HepG2 (cell line): ENCODE results near the gene GRID1. TPM values are rescaled to one million over a fixed set of nuclear protein-coding genes. Genes with fewer than 3 reads are reported as not detected.

Experiments
- ATAC-seq: fragments of 200-7000 bp; cut with Tn5 transposase; 3 replicates; pipeline ENCODE4 v1.9.1; 2020; ENCODE audit warnings: mild to moderate bottlenecking, moderate library complexity
- BruUV-seq: library from RNA; stranded (reverse); fragments of 400-500 nt; replicated peaks from 2 replicates; lab custom pipeline; 2021; lab: Mats Ljungman, UMichigan
- CTCF ChIA-PET: fragments of 300-600 bp; formaldehyde crosslinking; extraction: SDS; loops from one replicate; lab custom pipeline; 2021; ENCODE audit warnings: low total read pairs, inconsistent platforms, low intra/inter-chr PET ratio; lab: Yijun Ruan, JAX
- POLR2A ChIA-PET: fragments of 350-600 bp; sonication (Branson Sonifier 250); formaldehyde crosslinking; loops from one replicate; lab custom pipeline; 2020; ENCODE audit warnings: antibody characterized with exemption, inconsistent platforms; lab: Yijun Ruan, JAX
- DNase-seq: peaks from one replicate; pipeline ENCODE4 v3.0.0-alpha.2; 2015; ENCODE audit warnings: low spot score
- FAIRE-seq: peaks from 3 replicates; lab custom pipeline; 2011; peaks lifted over from hg19 to GRCh38; lab: Jason Lieb, UNC
- H2AFZ ChIP-seq: one replicate; pipeline ENCODE4 v1.6.1; 2011; ENCODE audit warnings: low read length, inconsistent platforms
- H3K27ac ChIP-seq: fragments of 300-600 bp; 3 replicates; pipeline ENCODE4 v1.8.0; 2011; ENCODE audit warnings: mixed run types, mild to moderate bottlenecking, mixed read lengths, low read length, inconsistent platforms; ENCODE audit not compliant: insufficient read depth; ENCODE audit errors: extremely low read length
- H3K27me3 ChIP-seq, 2 experiments: fragments of 200-600 bp in 1 of 2; 2 replicates in 1 of 2; 3 replicates in 1 of 2; pipeline versions ENCODE4 v1.6.0 to v1.8.0; 2011; ENCODE audit warnings: low read length in 2 of 2, mild to moderate bottlenecking in 2 of 2, moderate library complexity in 2 of 2, inconsistent platforms in 1 of 2; ENCODE audit not compliant: insufficient read depth in 2 of 2, control insufficient read depth in 1 of 2
- H3K36me3 ChIP-seq, 2 experiments: fragments of 200-600 bp in 1 of 2; replicated peaks in 1 of 2; 2 replicates in 1 of 2; 3 replicates in 1 of 2; pipeline versions ENCODE4 v1.5.1 to v1.8.0; 2011; ENCODE audit warnings: low read length in 2 of 2, inconsistent platforms in 1 of 2; ENCODE audit not compliant: insufficient read depth in 2 of 2, control insufficient read depth in 1 of 2
- H3K4me1 ChIP-seq: 2 replicates; pipeline ENCODE4 v1.5.1; 2012; ENCODE audit warnings: low read length, inconsistent platforms; ENCODE audit not compliant: insufficient read depth
- H3K4me2 ChIP-seq: 2 replicates; pipeline ENCODE4 v1.6.0; 2011; ENCODE audit warnings: low read depth, low read length, inconsistent platforms
- H3K4me3 ChIP-seq, 3 experiments: fragments of 200-600 bp in 1 of 3; sonication (generic), shearing (Covaris generic) in 1 of 3; replicated peaks in 1 of 3; 2 replicates each; pipeline ENCODE4 v1.5.1; 2011 to 2016; ENCODE audit warnings: low read length in 3 of 3, inconsistent platforms in 2 of 3, low read depth in 2 of 3, mild to moderate bottlenecking in 2 of 3, control low read depth in 1 of 3, mixed read lengths in 1 of 3; ENCODE audit not compliant: insufficient read depth in 1 of 3
- H3K79me2 ChIP-seq: one replicate; pipeline ENCODE4 v1.6.1; 2011; ENCODE audit warnings: low read length, inconsistent platforms; ENCODE audit not compliant: insufficient read depth
- H3K9ac ChIP-seq: 2 replicates; pipeline ENCODE4 v1.6.0; 2011; ENCODE audit warnings: mild to moderate bottlenecking, low read depth, low read length, inconsistent platforms; ENCODE audit not compliant: insufficient read depth
- H3K9me3 ChIP-seq: 2 replicates; pipeline ENCODE4 v1.5.1; 2012; ENCODE audit warnings: mild to moderate bottlenecking, low read length
- H4K20me1 ChIP-seq: 2 replicates; pipeline ENCODE4 v1.6.0; 2011; ENCODE audit warnings: inconsistent platforms, mild to moderate bottlenecking, low read length, moderate library complexity; ENCODE audit not compliant: insufficient read depth
- KLF12 ChIP-seq: sonication (generic); formaldehyde crosslinking; IDR thresholded peaks from 2 replicates; pipeline ENCODE4 v1.4.0; 2020; ENCODE audit warnings: missing genetic modification reagents, borderline replicate concordance
- NR2F6 ChIP-seq, 2 experiments: IDR thresholded peaks; 2 replicates each; pipeline ENCODE4 v1.6.1; 2016; ENCODE audit warnings: antibody characterized with exemption in 1 of 2, mild to moderate bottlenecking in 1 of 2
- WGBS: methylation state at CpG from one replicate; pipeline ENCODE4 v1.1.6; 2017; ENCODE audit warnings: low lambda C conversion rate; 5-methylcytosine and 5-hydroxymethylcytosine counted together
- in situ Hi-C: cut with HindIII; loops from 2 replicates; pipeline ENCODE4 v1.10.0; 2017; ENCODE audit warnings: low pct_unique_long_range_greater_than_20kb; ENCODE audit not compliant: extremely low pct_ligation_motif_present
- intact Hi-C: fragments of 100-400 bp; cut with micrococcal nuclease; formaldehyde crosslinking; loops from one replicate; pipeline ENCODE4 v1.10.0; 2022; ENCODE audit not compliant: unreplicated experiment
- polyA plus RNA-seq, 8 experiments: library from polyadenylated mRNA; depleted of rRNA in 3 of 8; stranded (reverse) in 7 of 8; unstranded in 1 of 8; fragments of >200 nt; fragmentation: Illumina TruSeq in 4 of 8; extraction: Trizol in 4 of 8; gene quantifications; 2 replicates each; pipeline versions ENCODE4 v1.2.1 to v1.2.3, GENCODE V29; 2011 to 2016; ENCODE audit warnings: low read depth in 4 of 8, missing spikeins in 1 of 8, mixed read lengths in 1 of 8; ENCODE audit not compliant: insufficient read depth in 1 of 8
- total RNA-seq, 5 experiments: library from RNA; depleted of rRNA; stranded (reverse); fragments of >200 nt; fragmentation: Illumina TruSeq; extraction: Trizol; gene quantifications; 2 replicates each; pipeline ENCODE4 v1.2.3, GENCODE V29; 2016; ENCODE audit warnings: low read depth in 1 of 5
- TF ChIP-seq, protein P1 (sequence below): sonication (generic); formaldehyde crosslinking; IDR thresholded peaks from 2 replicates; pipeline ENCODE4 v1.5.1; 2020; ENCODE audit warnings: missing genetic modification reagents, mild to moderate bottlenecking, borderline replicate concordance
- TF ChIP-seq, protein P2 (sequence below): sonication (generic); formaldehyde crosslinking; IDR thresholded peaks from 2 replicates; pipeline ENCODE4 v1.5.0; 2020; ENCODE audit warnings: mild to moderate bottlenecking, missing genetic modification reagents
- TF ChIP-seq, protein P3 (sequence below), 2 experiments: IDR thresholded peaks; 2 replicates each; pipeline ENCODE4 v1.6.1; 2011 to 2012; ENCODE audit warnings: low read length in 2 of 2, borderline replicate concordance in 1 of 2, low read depth in 1 of 2, mild to moderate bottlenecking in 1 of 2, moderate library complexity in 1 of 2
- TF ChIP-seq, protein P4 (sequence below): sonication (generic); formaldehyde crosslinking; IDR thresholded peaks from 2 replicates; pipeline ENCODE4 v1.5.1; 2020; ENCODE audit warnings: missing genetic modification reagents, mild to moderate bottlenecking, borderline replicate concordance

The GRID1 gene
- total and polyA plus RNA-seq, 2 of the 13 experiments (the other 11 are each of a cell fraction or from before 2014, with no cell fraction given), result 0.05 TPM; not detected in 1

DNA sequence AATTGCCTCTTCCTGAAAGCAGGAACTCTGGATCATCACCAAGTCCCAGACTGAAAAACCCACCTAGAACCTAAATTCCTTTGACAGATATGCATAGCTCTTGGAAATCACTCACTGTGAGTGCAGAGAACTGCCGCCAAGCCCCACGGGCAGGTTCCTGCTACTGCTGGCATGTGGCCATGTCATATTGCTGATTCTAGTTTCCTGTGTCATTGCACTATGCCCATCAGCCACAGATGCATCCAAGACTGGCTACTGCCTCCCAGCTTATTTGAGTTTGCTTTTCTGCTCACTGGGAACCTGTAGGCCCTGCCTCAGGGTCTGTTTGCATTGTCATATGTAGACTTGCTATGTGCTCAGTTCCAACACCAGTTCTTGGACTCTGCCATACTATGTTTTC, 786.0 kb downstream of the GRID1 start:
- intact Hi-C loops, result no loop called here
- Histone ChIP-seq H3K9me3 (no peaks in the 10 kb centered on the region), H3K4me2 (no peak overlapping the region), H3K27me3 (no peaks in the 10 kb centered on the region), H3K27ac (no peak overlapping the region), H4K20me1 (no peaks in the 10 kb centered on the region), H3K36me3 (no peaks in the 10 kb centered on the region), H3K79me2 (no peaks in the 10 kb centered on the region), H2AFZ (no peak overlapping the region), H3K4me1 (no peaks in the 10 kb centered on the region), H3K4me3 (no peak overlapping the region), H3K9ac (no peak overlapping the region)
- DNase-seq, result no peak
- TF ChIP-seq NR2F6 (IDR thresholded peaks at IDR 0.05) (no peak), NR2F6 (CRISPR knock-in tag; IDR thresholded peaks at IDR 0.05) (no peak), KLF12 (no peak)
- TF ChIP-seq, protein P1, sequence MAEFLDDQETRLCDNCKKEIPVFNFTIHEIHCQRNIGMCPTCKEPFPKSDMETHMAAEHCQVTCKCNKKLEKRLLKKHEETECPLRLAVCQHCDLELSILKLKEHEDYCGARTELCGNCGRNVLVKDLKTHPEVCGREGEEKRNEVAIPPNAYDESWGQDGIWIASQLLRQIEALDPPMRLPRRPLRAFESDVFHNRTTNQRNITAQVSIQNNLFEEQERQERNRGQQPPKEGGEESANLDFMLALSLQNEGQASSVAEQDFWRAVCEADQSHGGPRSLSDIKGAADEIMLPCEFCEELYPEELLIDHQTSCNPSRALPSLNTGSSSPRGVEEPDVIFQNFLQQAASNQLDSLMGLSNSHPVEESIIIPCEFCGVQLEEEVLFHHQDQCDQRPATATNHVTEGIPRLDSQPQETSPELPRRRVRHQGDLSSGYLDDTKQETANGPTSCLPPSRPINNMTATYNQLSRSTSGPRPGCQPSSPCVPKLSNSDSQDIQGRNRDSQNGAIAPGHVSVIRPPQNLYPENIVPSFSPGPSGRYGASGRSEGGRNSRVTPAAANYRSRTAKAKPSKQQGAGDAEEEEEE (CRISPR knock-in tag), result no peak
- TF ChIP-seq, protein P2, sequence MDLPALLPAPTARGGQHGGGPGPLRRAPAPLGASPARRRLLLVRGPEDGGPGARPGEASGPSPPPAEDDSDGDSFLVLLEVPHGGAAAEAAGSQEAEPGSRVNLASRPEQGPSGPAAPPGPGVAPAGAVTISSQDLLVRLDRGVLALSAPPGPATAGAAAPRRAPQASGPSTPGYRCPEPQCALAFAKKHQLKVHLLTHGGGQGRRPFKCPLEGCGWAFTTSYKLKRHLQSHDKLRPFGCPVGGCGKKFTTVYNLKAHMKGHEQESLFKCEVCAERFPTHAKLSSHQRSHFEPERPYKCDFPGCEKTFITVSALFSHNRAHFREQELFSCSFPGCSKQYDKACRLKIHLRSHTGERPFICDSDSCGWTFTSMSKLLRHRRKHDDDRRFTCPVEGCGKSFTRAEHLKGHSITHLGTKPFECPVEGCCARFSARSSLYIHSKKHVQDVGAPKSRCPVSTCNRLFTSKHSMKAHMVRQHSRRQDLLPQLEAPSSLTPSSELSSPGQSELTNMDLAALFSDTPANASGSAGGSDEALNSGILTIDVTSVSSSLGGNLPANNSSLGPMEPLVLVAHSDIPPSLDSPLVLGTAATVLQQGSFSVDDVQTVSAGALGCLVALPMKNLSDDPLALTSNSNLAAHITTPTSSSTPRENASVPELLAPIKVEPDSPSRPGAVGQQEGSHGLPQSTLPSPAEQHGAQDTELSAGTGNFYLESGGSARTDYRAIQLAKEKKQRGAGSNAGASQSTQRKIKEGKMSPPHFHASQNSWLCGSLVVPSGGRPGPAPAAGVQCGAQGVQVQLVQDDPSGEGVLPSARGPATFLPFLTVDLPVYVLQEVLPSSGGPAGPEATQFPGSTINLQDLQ (CRISPR knock-in tag), result no peak
- TF ChIP-seq, protein P3, sequence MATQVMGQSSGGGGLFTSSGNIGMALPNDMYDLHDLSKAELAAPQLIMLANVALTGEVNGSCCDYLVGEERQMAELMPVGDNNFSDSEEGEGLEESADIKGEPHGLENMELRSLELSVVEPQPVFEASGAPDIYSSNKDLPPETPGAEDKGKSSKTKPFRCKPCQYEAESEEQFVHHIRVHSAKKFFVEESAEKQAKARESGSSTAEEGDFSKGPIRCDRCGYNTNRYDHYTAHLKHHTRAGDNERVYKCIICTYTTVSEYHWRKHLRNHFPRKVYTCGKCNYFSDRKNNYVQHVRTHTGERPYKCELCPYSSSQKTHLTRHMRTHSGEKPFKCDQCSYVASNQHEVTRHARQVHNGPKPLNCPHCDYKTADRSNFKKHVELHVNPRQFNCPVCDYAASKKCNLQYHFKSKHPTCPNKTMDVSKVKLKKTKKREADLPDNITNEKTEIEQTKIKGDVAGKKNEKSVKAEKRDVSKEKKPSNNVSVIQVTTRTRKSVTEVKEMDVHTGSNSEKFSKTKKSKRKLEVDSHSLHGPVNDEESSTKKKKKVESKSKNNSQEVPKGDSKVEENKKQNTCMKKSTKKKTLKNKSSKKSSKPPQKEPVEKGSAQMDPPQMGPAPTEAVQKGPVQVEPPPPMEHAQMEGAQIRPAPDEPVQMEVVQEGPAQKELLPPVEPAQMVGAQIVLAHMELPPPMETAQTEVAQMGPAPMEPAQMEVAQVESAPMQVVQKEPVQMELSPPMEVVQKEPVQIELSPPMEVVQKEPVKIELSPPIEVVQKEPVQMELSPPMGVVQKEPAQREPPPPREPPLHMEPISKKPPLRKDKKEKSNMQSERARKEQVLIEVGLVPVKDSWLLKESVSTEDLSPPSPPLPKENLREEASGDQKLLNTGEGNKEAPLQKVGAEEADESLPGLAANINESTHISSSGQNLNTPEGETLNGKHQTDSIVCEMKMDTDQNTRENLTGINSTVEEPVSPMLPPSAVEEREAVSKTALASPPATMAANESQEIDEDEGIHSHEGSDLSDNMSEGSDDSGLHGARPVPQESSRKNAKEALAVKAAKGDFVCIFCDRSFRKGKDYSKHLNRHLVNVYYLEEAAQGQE (IDR thresholded peaks at IDR 0.05; ENCODE audit: borderline replicate concordance in 1 of 2, low read depth in 1 of 2, low read length in 2 of 2), result no peak
- TF ChIP-seq, protein P4, sequence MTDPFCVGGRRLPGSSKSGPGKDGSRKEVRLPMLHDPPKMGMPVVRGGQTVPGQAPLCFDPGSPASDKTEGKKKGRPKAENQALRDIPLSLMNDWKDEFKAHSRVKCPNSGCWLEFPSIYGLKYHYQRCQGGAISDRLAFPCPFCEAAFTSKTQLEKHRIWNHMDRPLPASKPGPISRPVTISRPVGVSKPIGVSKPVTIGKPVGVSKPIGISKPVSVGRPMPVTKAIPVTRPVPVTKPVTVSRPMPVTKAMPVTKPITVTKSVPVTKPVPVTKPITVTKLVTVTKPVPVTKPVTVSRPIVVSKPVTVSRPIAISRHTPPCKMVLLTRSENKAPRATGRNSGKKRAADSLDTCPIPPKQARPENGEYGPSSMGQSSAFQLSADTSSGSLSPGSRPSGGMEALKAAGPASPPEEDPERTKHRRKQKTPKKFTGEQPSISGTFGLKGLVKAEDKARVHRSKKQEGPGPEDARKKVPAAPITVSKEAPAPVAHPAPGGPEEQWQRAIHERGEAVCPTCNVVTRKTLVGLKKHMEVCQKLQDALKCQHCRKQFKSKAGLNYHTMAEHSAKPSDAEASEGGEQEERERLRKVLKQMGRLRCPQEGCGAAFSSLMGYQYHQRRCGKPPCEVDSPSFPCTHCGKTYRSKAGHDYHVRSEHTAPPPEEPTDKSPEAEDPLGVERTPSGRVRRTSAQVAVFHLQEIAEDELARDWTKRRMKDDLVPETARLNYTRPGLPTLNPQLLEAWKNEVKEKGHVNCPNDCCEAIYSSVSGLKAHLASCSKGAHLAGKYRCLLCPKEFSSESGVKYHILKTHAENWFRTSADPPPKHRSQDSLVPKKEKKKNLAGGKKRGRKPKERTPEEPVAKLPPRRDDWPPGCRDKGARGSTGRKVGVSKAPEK (CRISPR knock-in tag), result no peak
- no peak for FAIRE-seq
- no TSS peak for BruUV-seq
- ChIA-PET POLR2A (no interaction called here), CTCF (no interaction called here)
- 0% methylated on average over 2 of the region's 2 CpGs for WGBS
- in situ Hi-C loops, result no loop called here
- ATAC-seq, result no peak
